MCF 10A (cell line): Measurements from ENCODE around the gene CDK12. TPM values are rescaled to one million over a fixed set of nuclear protein-coding genes. Genes with fewer than 3 reads are reported as not detected.

Experiments used
- BruUV-seq: library from RNA; stranded (reverse); fragments of 400-500 nt; replicated peaks from 2 replicates; lab custom pipeline; 2021; lab: Mats Ljungman, UMichigan
- CTCF ChIA-PET: fragments of 300-600 bp; sonication (Branson Sonifier 250); formaldehyde crosslinking; extraction: SDS; loops from one replicate; lab custom pipeline; 2021; ENCODE audit warnings: antibody characterized with exemption, inconsistent platforms; lab: Yijun Ruan, JAX
- POLR2A ChIA-PET: fragments of 300-600, 350-650 bp; sonication (Branson Sonifier 250); formaldehyde crosslinking; extraction: SDS; loops from one replicate; lab custom pipeline; 2020; ENCODE audit warnings: antibody characterized with exemption, inconsistent platforms; lab: Yijun Ruan, JAX
- DNase-seq: peaks from one replicate; pipeline ENCODE4 v3.0.0-alpha.2; 2018; ENCODE audit not compliant: unreplicated experiment
- H3K27ac Mint-ChIP-seq: one replicate; pipeline ENCODE4 v1.8.0; 2022; ENCODE audit warnings: mild to moderate bottlenecking, low read depth, mixed read lengths; ENCODE audit not compliant: unreplicated experiment
- H3K27me3 Mint-ChIP-seq: one replicate; pipeline ENCODE4 v1.8.0; 2022; ENCODE audit warnings: mixed read lengths; ENCODE audit not compliant: insufficient read depth, unreplicated experiment
- H3K36me3 Mint-ChIP-seq: one replicate; pipeline ENCODE4 v1.8.0; 2022; ENCODE audit warnings: mild to moderate bottlenecking, moderate library complexity, mixed read lengths; ENCODE audit not compliant: insufficient read depth, unreplicated experiment
- H3K4me1 Mint-ChIP-seq: one replicate; pipeline ENCODE4 v1.8.0; 2022; ENCODE audit warnings: mixed read lengths; ENCODE audit not compliant: insufficient read depth, unreplicated experiment
- H3K4me3 Mint-ChIP-seq: one replicate; pipeline ENCODE4 v1.8.0; 2022; ENCODE audit warnings: mild to moderate bottlenecking, moderate library complexity, mixed read lengths; ENCODE audit not compliant: unreplicated experiment
- H3K9me3 Mint-ChIP-seq: one replicate; pipeline ENCODE4 v1.8.0; 2022; ENCODE audit warnings: mixed read lengths; ENCODE audit not compliant: unreplicated experiment
- intact Hi-C: fragments of 100-400 bp; cut with micrococcal nuclease; formaldehyde crosslinking; loops from 2 replicates; pipeline ENCODE4 v1.14.1; 2022
- total RNA-seq: library from RNA; stranded (reverse); gene quantifications from 2 replicates; pipeline ENCODE4 v1.2.3, GENCODE V29; 2022
- TF ChIP-seq, protein P1 (sequence below): fragments of 200-600 bp; IDR thresholded peaks from one replicate; pipeline ENCODE4 v1.8.0; 2022; ENCODE audit warnings: antibody characterized with exemption, mild to moderate bottlenecking; ENCODE audit not compliant: unreplicated experiment

CDK12 gene
- total RNA-seq, 1 experiment from 2014 or later: 71.1 TPM

DNA sequence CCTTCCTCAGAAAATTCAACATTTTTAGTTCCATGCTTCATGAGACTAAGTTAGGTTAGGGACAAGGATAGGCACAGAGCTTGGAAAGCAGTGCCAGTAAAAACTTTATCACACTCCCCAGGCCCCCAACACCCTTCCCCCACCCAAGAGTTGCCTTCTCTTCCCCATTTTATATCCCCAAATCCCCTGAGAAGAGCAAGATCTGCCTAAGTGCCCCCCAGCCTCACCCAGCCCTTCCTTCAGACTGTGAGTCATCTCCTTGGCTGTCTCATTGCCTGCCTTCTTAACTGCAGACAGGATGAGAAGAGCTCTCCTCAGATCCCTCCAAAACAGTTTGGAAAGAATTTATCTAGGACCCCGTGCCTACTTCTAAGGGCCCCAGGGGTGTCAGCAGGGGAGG, 90.6 kb downstream of the CDK12 start:
- Mint-ChIP-seq H3K27ac (no peak overlapping the region), H3K36me3 (peaks cover 55% of the 10 kb centered on the region), H3K4me3 (no peak overlapping the region), H3K27me3 (no peaks in the 10 kb centered on the region), H3K9me3 (no peaks in the 10 kb centered on the region), H3K4me1 (peaks cover 15% of the 10 kb centered on the region)
- intact Hi-C loops: no loop called here
- TF ChIP-seq, protein P1, sequence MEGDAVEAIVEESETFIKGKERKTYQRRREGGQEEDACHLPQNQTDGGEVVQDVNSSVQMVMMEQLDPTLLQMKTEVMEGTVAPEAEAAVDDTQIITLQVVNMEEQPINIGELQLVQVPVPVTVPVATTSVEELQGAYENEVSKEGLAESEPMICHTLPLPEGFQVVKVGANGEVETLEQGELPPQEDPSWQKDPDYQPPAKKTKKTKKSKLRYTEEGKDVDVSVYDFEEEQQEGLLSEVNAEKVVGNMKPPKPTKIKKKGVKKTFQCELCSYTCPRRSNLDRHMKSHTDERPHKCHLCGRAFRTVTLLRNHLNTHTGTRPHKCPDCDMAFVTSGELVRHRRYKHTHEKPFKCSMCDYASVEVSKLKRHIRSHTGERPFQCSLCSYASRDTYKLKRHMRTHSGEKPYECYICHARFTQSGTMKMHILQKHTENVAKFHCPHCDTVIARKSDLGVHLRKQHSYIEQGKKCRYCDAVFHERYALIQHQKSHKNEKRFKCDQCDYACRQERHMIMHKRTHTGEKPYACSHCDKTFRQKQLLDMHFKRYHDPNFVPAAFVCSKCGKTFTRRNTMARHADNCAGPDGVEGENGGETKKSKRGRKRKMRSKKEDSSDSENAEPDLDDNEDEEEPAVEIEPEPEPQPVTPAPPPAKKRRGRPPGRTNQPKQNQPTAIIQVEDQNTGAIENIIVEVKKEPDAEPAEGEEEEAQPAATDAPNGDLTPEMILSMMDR: no peak
- POLR2A ChIA-PET: interaction anchor here (1.1 to 1.4 kb wide), 2 partner anchors 74 to 188 kb away, joined by 3 to 4 read pairs; no protein-coding TSS in a partner anchor
- BruUV-seq: no TSS peak
- no peak for DNase-seq
- CTCF ChIA-PET: interaction anchor here (2.8 to 9.8 kb wide), 2 partner anchors 11 to 70 kb away, joined by 10 to 125 read pairs; no protein-coding TSS in a partner anchor

DNA sequence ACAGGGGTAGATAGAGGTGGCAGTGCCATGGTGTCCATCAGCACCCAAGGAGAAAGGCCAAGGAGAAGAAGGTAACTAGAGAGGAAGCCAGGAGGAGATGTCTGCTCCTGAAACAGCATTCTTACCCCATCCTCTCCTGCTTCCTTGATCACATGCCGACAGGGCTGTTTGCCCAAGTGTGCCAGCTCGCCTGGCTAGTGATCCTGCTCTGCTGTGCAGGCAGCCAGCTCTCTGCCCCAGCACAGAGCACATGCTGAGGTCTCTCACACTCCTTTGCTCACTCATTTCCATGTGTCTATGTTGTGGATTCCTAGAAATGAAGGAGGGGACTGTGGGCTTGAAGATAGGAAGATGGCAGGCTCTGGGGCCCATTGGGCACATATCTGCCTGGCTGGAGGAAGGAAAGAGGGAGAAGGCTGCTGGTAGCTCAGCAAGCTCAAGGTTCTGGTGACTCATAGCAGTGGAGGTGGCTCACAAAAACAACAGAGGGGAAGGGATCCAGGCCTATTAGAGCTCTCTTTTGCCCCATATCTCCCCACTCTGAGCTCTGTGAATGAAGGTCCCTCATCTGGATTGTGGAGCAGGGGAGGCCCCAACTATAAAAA, 92.2 kb downstream of the CDK12 start:
- BruUV-seq: no TSS peak
- DNase-seq: peak; percentile 33
- intact Hi-C loops: no loop called here
- peaks cover 47% of the 10 kb centered on the region for H3K36me3 Mint-ChIP-seq
- H3K27ac Mint-ChIP-seq: peak overlapping the region; percentile 72
- ChIA-PET POLR2A (interaction anchor here (1.2 kb wide), 1 partner anchor 72 kb away, joined by 4 read pairs; no protein-coding TSS in a partner anchor), CTCF (interaction anchor here (0.5 to 9.8 kb wide), 4 partner anchors 11 to 508 kb away, joined by 3 to 125 read pairs (median 4); no protein-coding TSS in a partner anchor)
- no peaks in the 10 kb centered on the region for H3K27me3 Mint-ChIP-seq
- peaks cover 15% of the 10 kb centered on the region for H3K4me1 Mint-ChIP-seq
- no peak overlapping the region for H3K4me3 Mint-ChIP-seq
- H3K9me3 Mint-ChIP-seq: no peaks in the 10 kb centered on the region
- TF ChIP-seq, protein P1: no peak

DNA sequence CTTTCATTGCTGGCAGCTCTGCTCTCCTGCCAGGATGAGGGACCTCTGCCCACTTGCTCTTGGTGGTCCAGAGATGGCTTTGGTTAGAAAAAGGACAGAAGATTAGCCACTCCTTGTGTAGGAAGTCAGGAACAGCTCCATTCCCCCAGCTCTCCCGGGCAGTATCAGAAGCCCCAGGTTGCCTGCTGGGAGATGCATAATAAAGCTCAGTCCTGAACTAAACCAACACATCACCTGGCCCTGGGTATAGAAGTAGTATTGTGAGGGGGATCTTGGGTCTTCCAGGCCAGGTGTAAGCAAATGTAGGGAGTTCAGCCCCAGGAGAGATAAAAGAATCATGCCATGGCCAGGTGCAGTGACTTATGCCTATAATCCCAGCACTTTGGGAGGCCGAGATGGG, 94.1 kb downstream of the CDK12 start:
- TF ChIP-seq, protein P1: no peak
- no TSS peak for BruUV-seq
- no peak for DNase-seq
- ChIA-PET POLR2A (no interaction called here), CTCF (interaction anchor here (1.0 to 3.5 kb wide), 3 partner anchors 7 to 80 kb away, joined by 3 to 20 read pairs (median 10); no protein-coding TSS in a partner anchor)
- intact Hi-C loops: no loop called here
- no peaks in the 10 kb centered on the region for H3K9me3 Mint-ChIP-seq
- no peak overlapping the region for H3K27ac Mint-ChIP-seq
- H3K36me3 Mint-ChIP-seq: peaks cover 44% of the 10 kb centered on the region
- peaks cover 15% of the 10 kb centered on the region for H3K4me1 Mint-ChIP-seq
- H3K4me3 Mint-ChIP-seq: no peak overlapping the region
- H3K27me3 Mint-ChIP-seq: no peaks in the 10 kb centered on the region

DNA sequence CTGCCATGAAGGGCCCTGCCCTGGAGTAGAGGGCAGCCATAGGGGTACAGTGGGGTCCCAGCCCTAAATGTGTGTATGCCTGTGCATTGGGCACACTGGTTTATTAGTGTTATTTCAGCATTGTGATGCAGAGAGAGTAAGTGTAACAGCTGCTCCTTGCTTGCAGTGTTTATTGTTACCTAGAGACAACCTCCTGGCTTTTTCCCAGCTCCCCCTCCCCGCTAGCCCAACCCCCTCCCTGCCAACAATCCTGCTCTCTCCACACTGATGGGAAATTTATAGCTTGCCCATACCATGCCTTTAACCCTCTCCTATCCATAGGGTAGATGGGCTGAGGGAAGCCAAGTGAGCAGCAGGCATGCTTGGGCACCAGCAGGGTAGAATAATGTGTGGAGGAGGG, 95.1 kb downstream of the CDK12 start:
- Mint-ChIP-seq H3K4me3 (no peak overlapping the region), H3K9me3 (no peaks in the 10 kb centered on the region), H3K4me1 (peaks cover 15% of the 10 kb centered on the region), H3K27ac (no peak overlapping the region), H3K27me3 (no peaks in the 10 kb centered on the region), H3K36me3 (peaks cover 44% of the 10 kb centered on the region)
- DNase-seq: no peak
- TF ChIP-seq, protein P1: no peak
- CTCF ChIA-PET: interaction anchor here (2.1 to 3.5 kb wide), 2 partner anchors 8 to 65 kb away, joined by 10 to 20 read pairs; no protein-coding TSS in a partner anchor
- POLR2A ChIA-PET: interaction anchor here (0.6 kb wide), 1 partner anchor 655 kb away, joined by 3 read pairs; no protein-coding TSS in a partner anchor
- intact Hi-C loops: no loop called here
- no TSS peak for BruUV-seq
